Esophagus squamous epithelium (tissue), 4 donors: Measurements from ENCODE around the gene AFF3.

Experiments used
- CTCF ChIP-seq, 6 experiments: fragments of 450-650 bp in 4 of 6; fragments of 200-600 bp in 2 of 6; sonication (generic) in 2 of 6; IDR thresholded peaks; one replicate each; pipeline ENCODE4 v1.5.1; 2016 to 2019; ENCODE audit warnings: antibody characterized with exemption in 6 of 6, mild to moderate bottlenecking in 4 of 6, moderate library complexity in 4 of 6
- POLR2A ChIP-seq, 4 donors: fragments of 450-650 bp; IDR thresholded peaks; one replicate each; pipeline ENCODE4 v1.6.1; 2017; ENCODE audit warnings: antibody characterized with exemption in 4 of 4, mild to moderate bottlenecking in 4 of 4, moderate library complexity in 3 of 4

- TF ChIP-seq CTCF (IDR thresholded peaks at IDR 0.05) (no peak), POLR2A (IDR thresholded peaks at IDR 0.05) (no peak)
Observed at GRCh38 chr2:100185105-100185504, 42.7 kb upstream of the AFF3 start.
